Activated gamma-delta T cell treated with anti-CD3 and anti-CD28 coated beads, Interleukin-2, amount 50 U/mL, for 16 hours (primary cell): Measurements from ENCODE around the gene CUTC.
A peak's percentile ranks its signal among the peaks of the same experiment; 100 is the strongest.
"Not testable (repeated sequence)": the region's sequence is repeated elsewhere in the genome, so short reads cannot be mapped to it uniquely, and the experiment has no call there.

Source experiments
- DNase-seq: peaks from one replicate; pipeline ENCODE4 v3.0.0-alpha.2; 2020; ENCODE audit warnings: low read depth

The CUTC gene

GRCh38 chr10:99732033-99732842 is at the start of gene CUTC, which contains the start of gene COX15:
CUTC (plus strand) TSS chr10:99732234; CDS start chr10:99732349, 115 bp downstream.
COX15 (minus strand) TSS chr10:99732127; CDS start chr10:99732049, 78 bp downstream.
- DNase-seq: peak; percentile 90

DNA sequence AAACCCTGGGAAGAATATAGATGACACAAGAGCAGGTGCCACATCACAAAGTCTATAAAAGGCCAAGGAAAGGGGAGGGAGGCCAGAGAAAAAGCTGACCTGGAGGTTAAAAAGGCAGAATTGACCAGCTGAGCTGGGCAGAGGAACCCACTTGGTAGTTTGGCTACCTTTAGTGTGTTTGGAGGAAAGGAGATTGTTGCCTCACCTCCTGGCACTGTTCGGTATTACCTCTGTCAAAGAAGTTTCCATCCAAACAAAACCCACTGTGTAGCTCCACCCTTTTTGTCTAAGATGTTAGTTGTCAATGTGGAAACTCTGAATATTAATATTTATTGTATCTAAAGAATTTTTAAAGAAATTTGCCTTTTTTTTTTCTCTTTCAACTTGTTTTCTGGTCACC is 49.3 kb upstream of the CUTC start:
- DNase-seq: no peak

DNA sequence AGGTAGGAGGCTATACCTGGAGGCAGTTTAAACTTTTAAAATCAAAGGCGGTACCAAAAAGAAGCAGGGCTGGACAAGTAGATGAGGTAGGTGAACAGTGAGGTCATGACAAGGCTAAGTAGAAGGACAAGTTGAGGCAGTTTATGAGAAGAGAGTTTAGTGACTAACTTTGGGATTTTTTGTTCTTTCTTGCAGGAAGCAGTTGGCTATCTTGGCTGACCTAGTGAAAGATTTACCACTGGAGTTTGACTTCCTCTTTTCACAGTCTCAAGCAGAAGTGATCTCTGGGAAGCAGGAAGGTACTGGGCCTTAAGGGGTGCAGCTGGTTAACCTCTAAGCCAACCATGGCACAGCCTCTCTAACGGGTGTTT is 46.5 kb upstream of the CUTC start:
- no peak for DNase-seq

GRCh38 chr10:99689461-99689860 is 42.6 kb upstream of the CUTC start:
- DNase-seq: no peak

GRCh38 chr10:99693933-99694583 is 38.0 kb upstream of the CUTC start:
- no peak for DNase-seq

DNA sequence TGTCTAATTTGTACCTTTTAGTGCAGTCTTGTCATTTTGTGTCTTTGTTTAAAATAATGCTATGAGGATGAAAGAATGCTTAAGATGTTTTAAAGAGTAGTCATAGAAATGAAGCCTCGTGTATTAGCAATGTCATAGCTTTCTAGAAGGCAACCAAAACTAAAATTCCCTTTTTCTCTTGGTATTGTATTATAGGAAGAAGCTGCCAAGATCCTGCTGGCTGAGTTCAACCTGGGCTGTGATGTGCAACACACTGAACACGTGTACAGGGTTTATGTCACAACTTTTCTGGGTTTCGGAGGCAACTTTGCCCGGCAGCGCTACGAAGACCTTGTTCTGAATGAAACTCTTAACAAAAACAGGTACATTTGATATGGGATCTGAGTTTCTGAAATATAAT is 36.3 kb upstream of the CUTC start:
- no peak for DNase-seq

- DNase-seq: no peak
These were observed 33.4 kb upstream of the CUTC start for GRCh38 chr10:99698504-99699080.

DNA sequence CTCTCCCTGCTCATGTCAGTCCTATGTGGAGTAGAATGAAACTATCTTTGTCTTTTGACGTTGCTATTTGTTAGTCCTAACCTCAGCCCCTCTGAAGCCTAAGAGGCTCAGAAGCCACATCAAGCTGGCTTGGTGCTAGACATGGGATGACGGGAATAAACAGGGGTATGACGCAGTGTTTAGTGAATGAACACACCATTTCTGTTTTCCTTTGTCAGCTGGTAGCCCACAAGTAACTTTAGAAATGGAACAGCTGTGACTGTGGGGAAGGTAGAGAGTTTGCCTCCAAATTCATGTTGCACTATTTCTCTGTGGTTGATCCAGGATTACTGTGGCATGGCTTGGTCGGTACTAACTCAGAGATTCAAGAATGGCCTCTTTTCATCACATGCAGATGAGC is 31.4 kb upstream of the CUTC start:
- DNase-seq: no peak

GRCh38 chr10:99708428-99709012 is 23.5 kb upstream of the CUTC start:
- no peak for DNase-seq

- no peak for DNase-seq
These were observed 22.4 kb upstream of the CUTC start for GRCh38 chr10:99709480-99710229.

GRCh38 chr10:99711129-99711719 is 20.8 kb upstream of the CUTC start:
- DNase-seq: no peak

DNA sequence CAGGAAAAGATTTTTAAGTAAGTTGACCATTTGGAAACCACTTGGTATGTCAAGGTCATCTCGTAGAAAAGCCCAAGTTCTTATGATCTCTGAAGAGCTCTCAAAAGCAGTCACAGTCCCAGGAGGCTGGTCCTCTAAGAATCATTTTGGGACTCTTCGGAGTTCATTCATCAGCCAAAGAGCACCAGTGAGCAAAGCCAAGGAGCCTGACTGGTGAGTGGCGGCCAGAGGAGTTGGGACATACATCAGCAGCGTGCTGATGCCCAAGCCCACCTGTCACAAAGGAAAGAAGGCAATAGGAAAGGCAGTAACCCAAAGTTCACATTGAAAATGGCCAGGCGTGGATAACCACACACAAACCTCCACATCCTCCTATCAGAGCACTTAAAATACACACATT is 17.6 kb upstream of the CUTC start:
- DNase-seq: no peak

- no peak for DNase-seq
These were observed 11.6 kb upstream of the CUTC start for GRCh38 chr10:99720387-99720786.

DNA sequence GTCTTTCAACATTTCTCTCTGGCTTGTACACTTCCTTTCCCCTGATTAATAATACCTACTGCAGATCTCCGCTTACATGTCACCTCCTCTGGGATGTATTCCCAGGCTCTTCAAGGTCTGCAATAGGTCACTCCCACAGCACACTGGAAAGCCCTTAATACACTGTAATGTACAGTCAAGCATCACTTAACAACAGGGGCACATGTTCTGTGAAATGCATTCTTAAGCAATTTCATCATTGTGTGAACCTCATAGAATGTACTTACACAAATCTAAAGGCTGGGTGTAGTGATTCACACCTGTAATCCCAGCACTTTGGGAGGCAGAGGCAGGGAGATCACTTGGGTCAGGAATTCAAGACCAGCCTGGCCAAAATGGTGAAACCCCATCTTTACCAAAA is 2.0 kb upstream of the CUTC start:
- no peak for DNase-seq

DNA sequence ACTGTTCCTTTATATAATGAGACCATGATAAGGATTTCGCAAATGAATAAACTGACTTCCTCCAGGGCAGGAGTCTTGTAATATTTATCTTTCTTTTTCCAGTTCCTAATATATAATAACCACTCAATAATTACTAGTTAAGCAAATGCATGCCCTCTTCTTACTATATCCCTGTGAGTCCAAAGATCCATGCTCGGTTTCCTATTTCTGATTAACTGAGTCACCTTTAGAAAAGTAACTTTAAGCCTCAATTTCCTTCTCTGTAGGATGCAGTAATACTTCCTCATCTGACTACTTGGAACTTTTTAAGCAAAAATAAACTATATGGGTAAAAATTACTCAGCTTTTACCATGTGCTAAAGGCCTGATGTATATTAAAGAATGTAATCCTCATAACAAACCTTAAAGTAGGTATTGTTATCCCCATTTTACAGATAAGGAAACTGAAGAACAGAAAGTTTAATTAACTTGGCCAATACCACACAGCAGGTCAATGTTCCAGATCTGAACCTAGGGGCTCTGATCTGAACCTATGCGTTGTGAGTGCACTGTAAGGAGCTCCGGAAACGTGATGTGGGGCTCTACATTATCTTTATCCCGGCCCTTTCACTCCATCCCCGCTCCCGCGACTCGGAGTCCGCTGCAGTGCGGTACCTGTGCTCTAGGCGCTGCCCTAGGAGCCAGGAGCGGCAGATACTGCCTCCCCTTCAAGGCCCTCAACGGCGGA is 565 bp upstream of the CUTC start:
- no peak for DNase-seq

DNA sequence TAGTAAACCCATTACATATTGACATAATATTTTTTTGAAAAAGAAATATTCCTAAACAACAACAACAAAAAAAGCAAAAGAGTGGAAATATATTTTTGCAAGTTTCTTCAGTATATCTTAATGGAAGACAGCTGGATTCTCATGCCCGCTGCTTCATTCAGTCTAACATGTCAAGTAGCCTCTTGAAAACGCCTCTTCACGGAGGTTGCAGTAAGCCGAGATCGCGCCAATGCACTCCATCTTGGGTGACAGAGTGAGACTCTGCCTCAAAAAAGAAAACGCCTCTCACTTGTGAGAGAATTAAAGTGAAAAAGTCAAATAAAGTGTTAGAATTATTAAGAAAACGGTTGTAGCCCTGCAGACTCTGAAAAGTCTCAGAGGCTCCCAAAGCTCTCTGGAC is 1.3 kb downstream of the CUTC start:
- DNase-seq: no peak

- DNase-seq: not testable (repeated sequence)
These were observed 2.1 kb downstream of the CUTC start for GRCh38 chr10:99734111-99734510.

DNA sequence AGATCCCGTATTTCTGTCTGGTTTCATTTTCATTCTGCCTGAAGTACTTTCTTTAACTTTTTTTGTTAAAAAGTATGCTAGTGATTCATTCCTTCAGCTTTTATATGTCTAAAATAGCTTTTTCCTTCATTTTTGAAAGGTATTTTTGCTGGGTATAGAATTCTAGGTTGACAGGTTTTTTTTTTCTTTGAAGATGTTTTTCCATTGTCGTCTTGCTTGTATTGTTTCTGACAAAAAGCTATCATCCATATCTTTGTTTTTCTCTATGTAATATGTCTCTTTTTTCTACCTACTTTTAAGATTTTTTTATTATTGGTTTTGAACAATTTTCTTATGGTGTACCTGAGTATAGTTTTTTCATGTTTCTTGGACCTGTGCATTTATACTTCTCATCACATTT is 8.2 kb downstream of the CUTC start:
- no peak for DNase-seq

DNA sequence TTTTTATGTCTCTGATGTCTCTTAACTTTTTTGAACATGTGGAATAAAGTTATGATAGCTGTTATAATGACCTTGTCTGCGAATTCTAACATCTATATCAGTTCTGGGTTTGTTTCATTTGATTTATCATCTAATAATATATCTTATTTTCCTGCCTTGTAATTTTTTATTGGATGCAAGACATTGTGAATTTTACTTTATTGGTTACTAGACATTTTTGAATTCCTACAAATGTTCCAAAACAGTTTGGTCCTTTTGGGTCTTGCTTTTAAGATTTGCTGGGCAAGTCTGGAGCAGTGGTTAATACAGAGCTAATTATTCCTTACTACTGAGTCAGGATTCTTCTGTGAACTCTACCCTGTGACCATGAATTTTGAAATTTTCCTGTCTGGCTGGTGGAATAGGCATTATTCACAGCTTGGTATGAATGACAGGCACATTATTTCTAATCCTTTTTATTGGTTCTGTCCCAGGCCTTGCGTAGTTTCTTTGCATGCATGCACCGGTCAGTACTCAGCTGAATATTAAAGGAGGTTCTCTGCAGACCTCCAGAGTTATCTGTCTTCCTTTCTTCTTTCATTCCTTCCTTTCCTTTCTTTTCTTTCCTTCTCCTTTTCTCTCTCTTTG is 9.0 kb downstream of the CUTC start:
- no peak for DNase-seq

- DNase-seq: no peak
These were observed 10.2 kb downstream of the CUTC start for GRCh38 chr10:99742254-99742653.

DNA sequence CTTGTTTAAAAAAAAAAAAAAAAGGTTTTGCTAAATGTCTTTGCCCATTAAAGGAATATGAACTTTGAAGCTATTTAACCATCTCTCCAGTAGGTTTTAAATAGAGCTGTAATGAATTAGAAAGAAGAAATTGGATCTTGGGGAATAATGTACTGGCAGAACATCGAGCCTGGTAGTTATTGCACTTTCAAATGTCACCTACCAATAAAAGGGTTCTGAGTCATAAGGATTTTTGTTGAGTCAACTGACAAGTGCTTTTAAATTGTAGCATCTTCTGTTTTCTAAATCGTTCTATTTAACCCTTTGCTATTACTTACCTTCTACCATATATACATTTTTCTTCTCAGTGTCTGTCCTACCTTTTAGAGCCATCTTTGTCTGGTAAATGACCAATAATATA is 10.7 kb downstream of the CUTC start:
- DNase-seq: no peak
